IMR-90 (cell line): ENCODE data around the gene ZAP70.

Experiments
- MAFK ChIP-seq: IDR thresholded peaks from 2 replicates; pipeline ENCODE4 v1.6.1; 2012; ENCODE audit warnings: low read depth, low read length, improper control_type of control experiment
- POLR2A ChIP-seq: IDR thresholded peaks from 2 replicates; pipeline ENCODE4 v1.6.1; 2012; ENCODE audit warnings: mild to moderate bottlenecking, low read depth, low read length
- RCOR1 ChIP-seq: IDR thresholded peaks from 2 replicates; pipeline ENCODE4 v1.6.1; 2012; ENCODE audit warnings: mild to moderate bottlenecking, low read length, improper control_type of control experiment; ENCODE audit not compliant: insufficient replicate concordance
- RFX5 ChIP-seq: IDR thresholded peaks from 2 replicates; pipeline ENCODE4 v1.8.0; 2012; ENCODE audit warnings: low read depth, mild to moderate bottlenecking, low read length, moderate library complexity
- TF ChIP-seq, protein P1 (sequence below): conservative IDR thresholded peaks from 2 replicates; pipeline ENCODE4 v1.5.1; 2012; ENCODE audit warnings: mild to moderate bottlenecking, low read depth, low read length, improper control_type of control experiment
- TF ChIP-seq, protein P2 (sequence below): fragments of 150-350 bp; IDR thresholded peaks from 2 replicates; pipeline ENCODE4 v1.6.1; 2016; ENCODE audit warnings: low read depth, mild to moderate bottlenecking, low read length, moderate library complexity, borderline replicate concordance
- TF ChIP-seq, protein P3 (sequence below): fragments of 150-350 bp; IDR thresholded peaks from 2 replicates; pipeline ENCODE4 v1.6.1; 2017; ENCODE audit warnings: mild to moderate bottlenecking, antibody characterized with exemption, low read length, low read depth

DNA sequence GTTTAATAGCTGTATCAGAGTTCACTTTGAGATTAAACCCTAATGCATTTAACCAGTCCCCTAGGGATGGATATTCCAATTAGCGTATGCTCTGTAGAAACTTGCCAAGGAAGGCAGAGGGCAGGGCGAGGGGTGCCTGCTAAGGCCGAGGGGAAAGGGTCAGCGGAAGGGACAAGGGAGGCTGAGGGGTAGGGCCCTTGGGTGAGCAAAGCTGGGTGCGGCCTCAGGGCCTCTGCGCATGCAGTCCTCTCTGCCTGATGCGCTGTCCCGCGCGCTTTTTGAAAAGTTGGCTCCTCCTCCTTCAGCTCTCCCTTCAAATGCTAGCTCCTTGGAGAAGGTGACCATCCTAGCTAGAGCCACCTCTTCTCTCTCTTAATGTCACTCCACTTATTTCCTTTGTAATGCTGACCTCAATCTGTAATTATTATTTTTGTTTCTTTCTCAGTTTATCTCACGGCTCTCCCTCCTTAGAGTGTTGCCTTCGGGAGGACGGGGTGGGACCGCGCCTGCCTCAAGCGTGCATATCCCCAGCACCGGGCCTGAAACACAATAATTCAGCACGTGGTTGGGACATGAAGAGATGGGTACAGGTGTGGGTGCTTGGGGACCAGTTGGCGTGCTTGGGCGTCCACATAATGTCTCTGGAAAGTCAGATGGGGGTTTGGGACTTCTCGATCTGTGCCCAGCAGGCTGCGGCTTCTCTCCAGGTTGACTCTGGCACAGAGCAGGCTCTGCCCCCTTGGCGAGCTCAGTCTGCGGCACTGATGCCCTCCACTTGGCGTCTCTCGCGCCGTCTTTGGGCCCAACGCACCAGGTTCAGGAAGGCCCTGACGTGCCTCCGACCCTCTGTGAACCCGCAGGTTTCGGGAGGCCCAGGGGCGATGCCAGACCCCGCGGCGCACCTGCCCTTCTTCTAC lies 10.0 kb downstream of the ZAP70 start:
- TF ChIP-seq, protein P1, sequence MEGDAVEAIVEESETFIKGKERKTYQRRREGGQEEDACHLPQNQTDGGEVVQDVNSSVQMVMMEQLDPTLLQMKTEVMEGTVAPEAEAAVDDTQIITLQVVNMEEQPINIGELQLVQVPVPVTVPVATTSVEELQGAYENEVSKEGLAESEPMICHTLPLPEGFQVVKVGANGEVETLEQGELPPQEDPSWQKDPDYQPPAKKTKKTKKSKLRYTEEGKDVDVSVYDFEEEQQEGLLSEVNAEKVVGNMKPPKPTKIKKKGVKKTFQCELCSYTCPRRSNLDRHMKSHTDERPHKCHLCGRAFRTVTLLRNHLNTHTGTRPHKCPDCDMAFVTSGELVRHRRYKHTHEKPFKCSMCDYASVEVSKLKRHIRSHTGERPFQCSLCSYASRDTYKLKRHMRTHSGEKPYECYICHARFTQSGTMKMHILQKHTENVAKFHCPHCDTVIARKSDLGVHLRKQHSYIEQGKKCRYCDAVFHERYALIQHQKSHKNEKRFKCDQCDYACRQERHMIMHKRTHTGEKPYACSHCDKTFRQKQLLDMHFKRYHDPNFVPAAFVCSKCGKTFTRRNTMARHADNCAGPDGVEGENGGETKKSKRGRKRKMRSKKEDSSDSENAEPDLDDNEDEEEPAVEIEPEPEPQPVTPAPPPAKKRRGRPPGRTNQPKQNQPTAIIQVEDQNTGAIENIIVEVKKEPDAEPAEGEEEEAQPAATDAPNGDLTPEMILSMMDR: no peak
- no peak for TF ChIP-seq POLR2A
- no peak for TF ChIP-seq MAFK
- TF ChIP-seq, protein P2, sequence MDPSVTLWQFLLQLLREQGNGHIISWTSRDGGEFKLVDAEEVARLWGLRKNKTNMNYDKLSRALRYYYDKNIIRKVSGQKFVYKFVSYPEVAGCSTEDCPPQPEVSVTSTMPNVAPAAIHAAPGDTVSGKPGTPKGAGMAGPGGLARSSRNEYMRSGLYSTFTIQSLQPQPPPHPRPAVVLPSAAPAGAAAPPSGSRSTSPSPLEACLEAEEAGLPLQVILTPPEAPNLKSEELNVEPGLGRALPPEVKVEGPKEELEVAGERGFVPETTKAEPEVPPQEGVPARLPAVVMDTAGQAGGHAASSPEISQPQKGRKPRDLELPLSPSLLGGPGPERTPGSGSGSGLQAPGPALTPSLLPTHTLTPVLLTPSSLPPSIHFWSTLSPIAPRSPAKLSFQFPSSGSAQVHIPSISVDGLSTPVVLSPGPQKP: no peak
- no peak for TF ChIP-seq RCOR1
- TF ChIP-seq, protein P3, sequence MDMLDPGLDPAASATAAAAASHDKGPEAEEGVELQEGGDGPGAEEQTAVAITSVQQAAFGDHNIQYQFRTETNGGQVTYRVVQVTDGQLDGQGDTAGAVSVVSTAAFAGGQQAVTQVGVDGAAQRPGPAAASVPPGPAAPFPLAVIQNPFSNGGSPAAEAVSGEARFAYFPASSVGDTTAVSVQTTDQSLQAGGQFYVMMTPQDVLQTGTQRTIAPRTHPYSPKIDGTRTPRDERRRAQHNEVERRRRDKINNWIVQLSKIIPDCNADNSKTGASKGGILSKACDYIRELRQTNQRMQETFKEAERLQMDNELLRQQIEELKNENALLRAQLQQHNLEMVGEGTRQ: no peak
- TF ChIP-seq RFX5: no peak
